C1 segment of cervical spinal cord (tissue), 14 donors: ENCODE measurements around the gene ARHGEF7.

Source experiments
- DNase-seq, 14 donors: peaks; one replicate each; lab custom pipeline; 2025; lab: John Stamatoyannopoulos, UW

ARHGEF7 gene

GRCh38 chr13:111275382-111275781, 160.3 kb downstream of the ARHGEF7 start:
- DNase-seq = no peak

DNA sequence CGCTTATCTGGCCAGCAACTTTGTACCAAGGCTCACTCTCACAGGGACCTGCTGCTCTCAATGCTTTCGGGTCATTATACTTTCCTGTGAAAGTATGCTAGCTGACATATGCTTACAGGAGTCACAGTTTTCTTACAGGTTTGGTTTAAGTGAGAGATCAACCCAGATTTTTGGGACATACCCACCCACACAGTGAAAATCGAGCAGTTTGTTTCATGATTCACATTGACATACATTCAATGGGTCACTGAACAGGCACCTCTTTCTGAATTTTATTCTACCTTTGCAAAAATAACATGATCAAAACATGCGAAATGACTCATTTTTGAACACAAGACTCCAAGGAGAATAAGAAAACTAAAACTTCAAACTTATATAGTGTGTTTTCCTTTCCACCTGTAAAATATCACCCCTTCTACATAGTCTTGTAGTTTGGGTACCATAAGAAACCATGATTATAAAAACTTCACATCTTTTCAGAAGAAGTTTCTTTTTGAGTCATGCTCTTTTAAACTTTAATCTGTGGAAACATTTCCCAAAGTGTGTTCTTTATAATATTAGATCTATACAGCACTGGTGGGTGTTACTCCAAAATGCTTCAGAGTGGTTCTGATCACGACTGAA, 161.0 kb downstream of the ARHGEF7 start:
- no peak for DNase-seq

- DNase-seq = no peak
Observed at GRCh38 chr13:111278258-111278657, 163.1 kb downstream of the ARHGEF7 start.

DNA sequence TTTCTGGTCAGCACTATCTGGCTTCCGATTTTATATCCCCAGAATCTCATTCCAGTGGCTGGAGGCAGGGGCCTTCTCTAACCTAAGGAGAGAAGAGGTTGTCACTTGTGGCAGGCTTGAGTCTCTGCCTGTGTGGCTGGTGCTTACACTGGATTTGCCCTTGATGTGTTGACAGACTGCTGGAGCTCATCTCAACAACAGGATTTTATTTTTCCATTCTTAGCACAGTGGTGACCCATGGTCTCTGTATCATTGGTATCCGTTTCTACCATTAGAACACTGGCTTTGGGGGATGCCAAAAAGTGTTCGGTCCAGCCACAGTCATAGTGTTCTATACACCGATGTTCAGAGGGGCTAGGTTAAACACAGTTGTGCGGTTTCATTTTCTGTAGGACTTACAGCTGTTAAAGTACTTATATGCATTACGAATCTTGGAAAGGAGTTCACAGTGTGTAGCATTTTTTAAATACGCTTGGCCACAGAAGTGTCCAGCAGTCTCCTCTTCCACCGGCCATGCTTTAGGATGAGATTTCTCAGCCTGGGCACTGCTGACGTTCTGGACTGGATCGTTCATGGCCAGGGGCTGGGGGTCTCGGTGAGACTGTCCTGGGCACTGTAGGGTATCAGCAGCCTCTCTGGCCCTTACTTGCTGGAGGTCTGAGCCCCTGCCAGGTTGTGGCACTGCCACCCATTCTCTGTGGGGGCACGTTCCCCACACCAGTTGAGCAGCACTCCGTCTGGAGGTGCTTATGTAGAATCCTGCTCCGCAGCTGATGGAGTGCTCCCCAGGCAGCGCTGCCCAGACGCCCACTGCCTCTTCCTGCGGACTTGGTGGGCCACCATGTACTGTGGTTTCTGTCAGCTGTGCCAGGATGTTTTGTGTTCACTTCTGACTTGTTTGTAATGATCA, 163.9 kb downstream of the ARHGEF7 start:
- DNase-seq = no peak

GRCh38 chr13:111280226-111280625, 165.1 kb downstream of the ARHGEF7 start:
- no peak for DNase-seq

- DNase-seq = no peak
Observed at GRCh38 chr13:111280681-111281585, 165.8 kb downstream of the ARHGEF7 start.

GRCh38 chr13:111281751-111282311, 166.7 kb downstream of the ARHGEF7 start:
- no peak for DNase-seq

- DNase-seq = no peak
Observed at GRCh38 chr13:111282425-111282824, 167.3 kb downstream of the ARHGEF7 start.

- DNase-seq = no peak
Observed at GRCh38 chr13:111282997-111283396, 167.9 kb downstream of the ARHGEF7 start.

DNA sequence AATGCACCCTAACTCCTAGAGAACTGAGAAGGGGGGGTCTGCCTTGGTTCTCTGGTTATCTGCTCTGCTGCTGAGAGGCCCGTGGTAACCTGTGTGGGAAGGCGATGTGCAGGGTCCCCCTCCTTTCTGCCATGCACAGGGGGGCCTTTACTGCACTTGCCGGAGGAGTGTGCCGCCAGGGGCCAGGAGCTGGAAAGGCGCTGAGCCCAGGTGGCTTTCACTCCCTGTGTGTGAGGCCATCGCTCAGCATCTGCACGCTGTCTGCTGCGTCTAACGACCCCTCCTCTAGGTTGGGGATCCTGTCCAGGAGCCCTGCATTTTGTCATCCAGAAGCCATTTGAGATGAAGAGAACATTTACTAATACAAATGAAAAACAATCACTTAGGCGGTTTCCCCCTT, 168.3 kb downstream of the ARHGEF7 start:
- no peak for DNase-seq

DNA sequence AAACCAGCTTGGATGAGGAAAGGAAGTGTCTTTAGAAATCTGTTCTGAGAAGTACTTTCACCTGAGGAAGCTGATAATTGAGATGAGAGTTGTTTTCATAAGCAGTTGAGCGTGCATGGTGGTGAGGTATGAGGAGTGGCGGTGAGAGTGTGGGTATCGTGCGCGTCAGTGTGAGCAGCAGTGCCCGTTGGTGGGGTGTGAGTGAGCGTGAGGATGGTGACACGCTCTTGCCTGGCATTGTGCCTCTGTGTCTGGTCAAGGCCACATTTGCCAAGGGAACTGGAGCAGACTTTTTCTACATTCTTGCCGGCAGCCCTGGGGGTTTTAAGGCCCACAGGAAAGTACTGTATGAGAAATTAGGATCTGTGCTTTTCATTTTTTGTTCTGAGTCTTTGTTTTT, 168.9 kb downstream of the ARHGEF7 start:
- DNase-seq = peak in 1 of 14 donors; percentile 11

- no peak for DNase-seq
Observed at GRCh38 chr13:111284565-111284964, 169.5 kb downstream of the ARHGEF7 start.

DNA sequence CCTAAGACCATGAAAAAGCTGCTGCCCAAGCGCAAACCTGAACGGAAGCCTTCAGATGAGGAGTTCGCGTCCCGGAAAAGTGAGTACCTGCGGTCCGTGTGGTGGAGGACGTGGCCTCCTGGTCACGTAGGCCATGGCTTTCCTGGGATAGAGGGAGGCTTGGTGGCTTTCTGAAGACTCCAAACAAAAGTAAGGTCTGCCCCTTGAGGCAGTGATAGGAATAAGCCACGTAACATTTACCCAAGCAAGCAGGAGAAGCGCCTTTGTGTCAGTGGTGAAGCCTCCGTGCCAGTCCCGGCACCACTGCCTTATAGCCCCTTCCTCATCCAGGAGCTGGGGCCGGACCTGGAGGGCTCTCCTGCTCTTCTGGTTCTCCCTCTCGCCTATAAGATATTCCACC, 171.1 kb downstream of the ARHGEF7 start:
- no peak for DNase-seq

- DNase-seq = no peak
Observed at GRCh38 chr13:111286749-111287148, 171.6 kb downstream of the ARHGEF7 start.

GRCh38 chr13:111287201-111287600, 172.1 kb downstream of the ARHGEF7 start:
- no peak for DNase-seq

DNA sequence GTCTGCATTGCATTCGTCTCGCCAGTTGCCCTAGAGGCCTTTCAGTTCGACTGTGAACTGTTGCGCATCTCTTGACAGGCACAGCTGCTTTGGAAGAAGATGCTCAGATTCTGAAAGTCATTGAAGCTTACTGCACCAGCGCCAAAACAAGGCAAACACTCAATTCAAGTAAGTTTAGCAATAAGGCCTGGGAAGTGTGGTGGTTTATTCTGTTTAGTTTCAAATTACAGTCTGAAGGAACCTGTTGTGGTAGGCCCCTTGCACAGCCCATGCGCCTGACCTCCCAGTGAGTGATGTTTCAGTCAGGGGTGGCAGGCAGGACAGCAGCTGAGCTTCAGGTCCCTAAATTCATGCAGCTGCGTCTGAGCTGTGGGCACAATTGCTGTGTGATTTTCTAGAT, 173.2 kb downstream of the ARHGEF7 start:
- DNase-seq = no peak

DNA sequence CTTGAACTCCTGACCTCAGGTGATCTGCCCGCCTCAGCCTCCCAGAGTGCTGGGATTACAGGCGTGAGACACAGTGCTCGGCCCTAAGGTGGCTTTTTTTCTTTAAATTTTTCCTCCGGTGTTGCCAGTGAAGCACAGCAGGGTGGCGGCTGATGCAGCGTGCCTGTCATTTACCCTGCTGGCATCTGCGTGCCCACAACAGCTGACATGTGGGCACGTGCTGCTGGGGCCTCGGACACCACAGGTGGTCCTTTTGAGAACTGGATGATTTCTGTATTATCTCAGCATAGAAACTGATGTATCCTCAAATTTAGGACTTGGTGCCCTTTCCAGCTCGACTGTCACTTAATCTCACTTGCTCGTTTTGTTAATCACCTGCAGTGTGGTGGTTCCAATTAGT, 174.1 kb downstream of the ARHGEF7 start:
- no peak for DNase-seq

GRCh38 chr13:111291908-111292307, 176.8 kb downstream of the ARHGEF7 start:
- DNase-seq = no peak

- peak in 2 of 14 donors; percentile 27 to 82 for DNase-seq
Observed at GRCh38 chr13:111292710-111293485, 177.8 kb downstream of the ARHGEF7 start.

DNA sequence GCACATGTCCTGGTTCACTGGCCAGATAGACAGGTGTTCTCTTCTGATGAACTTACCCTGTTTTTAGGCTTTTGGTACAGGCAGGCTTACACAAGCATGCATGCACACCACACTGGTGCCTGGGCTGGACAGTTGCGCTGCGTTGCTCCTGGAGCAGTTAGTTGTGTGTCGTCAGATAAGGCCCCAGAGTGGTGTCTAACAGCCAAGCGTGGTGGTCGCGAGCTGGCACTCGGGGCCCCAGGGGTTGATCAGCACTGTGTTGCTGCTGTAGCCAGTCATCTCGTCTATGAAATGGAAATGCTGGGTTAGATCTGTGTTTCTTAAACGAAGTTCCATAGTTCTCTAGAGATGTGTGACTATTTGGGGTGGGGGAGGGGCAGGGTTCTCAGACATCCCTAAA, 180.8 kb downstream of the ARHGEF7 start:
- no peak for DNase-seq

DNA sequence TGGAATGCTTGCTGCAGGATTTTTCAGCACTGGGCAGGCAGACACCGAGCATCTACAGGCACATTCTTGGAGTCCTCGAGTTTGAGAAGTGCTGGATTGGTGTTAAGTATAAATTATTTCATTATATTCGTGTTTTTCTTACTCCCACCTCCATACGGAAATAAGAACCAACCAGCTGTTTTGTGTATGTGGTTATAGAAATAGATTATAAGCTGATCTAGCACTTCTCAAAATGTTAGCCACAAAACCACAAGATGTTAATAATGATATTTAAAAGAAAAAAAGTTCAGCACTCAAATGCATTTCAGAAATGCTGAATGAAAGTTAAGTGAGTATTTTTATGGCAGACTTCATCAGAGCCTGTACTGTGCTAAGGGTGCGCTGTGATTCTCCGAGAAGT, 181.3 kb downstream of the ARHGEF7 start:
- no peak for DNase-seq
